ENCODE results near the gene SZT2.

DNA sequence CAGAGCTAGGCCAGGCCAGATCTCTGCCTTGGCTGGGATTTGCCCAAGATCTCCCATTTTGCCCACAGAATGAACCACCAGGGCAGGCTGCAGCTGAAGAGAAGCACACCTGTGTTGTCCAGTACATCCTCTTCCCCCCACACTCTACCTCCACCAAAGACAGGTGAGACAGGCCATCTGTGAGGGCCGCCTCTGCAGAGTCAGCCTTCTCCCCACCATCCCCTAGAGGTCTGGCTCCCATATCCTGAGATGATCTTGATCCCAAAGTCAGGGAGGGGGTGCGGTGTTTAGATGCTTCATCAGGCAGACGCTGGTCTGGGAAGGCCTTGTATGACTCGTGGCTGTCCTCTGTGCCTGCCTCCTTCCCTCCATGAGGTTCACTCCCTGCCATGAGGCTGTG is 35.3 kb downstream of the SZT2 start:
- TF ChIP-seq, protein P1, sequence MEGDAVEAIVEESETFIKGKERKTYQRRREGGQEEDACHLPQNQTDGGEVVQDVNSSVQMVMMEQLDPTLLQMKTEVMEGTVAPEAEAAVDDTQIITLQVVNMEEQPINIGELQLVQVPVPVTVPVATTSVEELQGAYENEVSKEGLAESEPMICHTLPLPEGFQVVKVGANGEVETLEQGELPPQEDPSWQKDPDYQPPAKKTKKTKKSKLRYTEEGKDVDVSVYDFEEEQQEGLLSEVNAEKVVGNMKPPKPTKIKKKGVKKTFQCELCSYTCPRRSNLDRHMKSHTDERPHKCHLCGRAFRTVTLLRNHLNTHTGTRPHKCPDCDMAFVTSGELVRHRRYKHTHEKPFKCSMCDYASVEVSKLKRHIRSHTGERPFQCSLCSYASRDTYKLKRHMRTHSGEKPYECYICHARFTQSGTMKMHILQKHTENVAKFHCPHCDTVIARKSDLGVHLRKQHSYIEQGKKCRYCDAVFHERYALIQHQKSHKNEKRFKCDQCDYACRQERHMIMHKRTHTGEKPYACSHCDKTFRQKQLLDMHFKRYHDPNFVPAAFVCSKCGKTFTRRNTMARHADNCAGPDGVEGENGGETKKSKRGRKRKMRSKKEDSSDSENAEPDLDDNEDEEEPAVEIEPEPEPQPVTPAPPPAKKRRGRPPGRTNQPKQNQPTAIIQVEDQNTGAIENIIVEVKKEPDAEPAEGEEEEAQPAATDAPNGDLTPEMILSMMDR (IDR thresholded peaks at IDR 0.05 in 8 of 11, conservative IDR thresholded peaks at IDR 0.05 in 3 of 11): no peak
- TF ChIP-seq POLR2A (IDR thresholded peaks at IDR 0.05): no peak
- TF ChIP-seq POLR2AphosphoS5 (IDR thresholded peaks at IDR 0.05): no peak

Measured in spleen (tissue), 7 donors.